Stimulated activated CD4-positive, alpha-beta T cell treated with anti-CD3 and anti-CD28 coated beads, Interleukin-4, amount 100 ng/mL, for 1 hour (primary cell): ENCODE results near the gene SHROOM3.
"Not testable (repeated sequence)": the region's sequence is repeated elsewhere in the genome, so short reads cannot be mapped to it uniquely, and the experiment has no call there.

Experiments
- DNase-seq: peaks from one replicate; pipeline ENCODE4 v3.0.0-alpha.2; 2020

The SHROOM3 gene

DNA sequence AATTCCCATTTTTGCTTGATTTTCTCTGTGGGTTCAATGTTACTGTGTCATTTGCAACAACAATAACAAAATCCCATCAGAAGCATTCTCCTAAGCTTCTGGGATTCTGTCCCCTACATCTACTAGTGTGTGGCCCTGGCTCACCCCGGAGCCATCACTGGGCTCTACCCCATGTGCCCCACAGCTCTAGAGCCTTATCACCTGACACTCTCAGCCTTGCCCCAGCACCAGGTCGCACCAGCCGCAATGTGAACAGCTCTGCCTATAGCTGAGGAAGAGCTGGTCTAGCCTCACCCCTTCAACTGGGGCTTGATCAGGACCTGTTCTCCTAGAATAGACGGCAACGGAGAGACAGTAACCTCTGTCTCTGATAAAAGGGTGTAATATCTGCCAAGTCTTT, 161.7 kb downstream of the SHROOM3 start:
- no peak for DNase-seq

DNA sequence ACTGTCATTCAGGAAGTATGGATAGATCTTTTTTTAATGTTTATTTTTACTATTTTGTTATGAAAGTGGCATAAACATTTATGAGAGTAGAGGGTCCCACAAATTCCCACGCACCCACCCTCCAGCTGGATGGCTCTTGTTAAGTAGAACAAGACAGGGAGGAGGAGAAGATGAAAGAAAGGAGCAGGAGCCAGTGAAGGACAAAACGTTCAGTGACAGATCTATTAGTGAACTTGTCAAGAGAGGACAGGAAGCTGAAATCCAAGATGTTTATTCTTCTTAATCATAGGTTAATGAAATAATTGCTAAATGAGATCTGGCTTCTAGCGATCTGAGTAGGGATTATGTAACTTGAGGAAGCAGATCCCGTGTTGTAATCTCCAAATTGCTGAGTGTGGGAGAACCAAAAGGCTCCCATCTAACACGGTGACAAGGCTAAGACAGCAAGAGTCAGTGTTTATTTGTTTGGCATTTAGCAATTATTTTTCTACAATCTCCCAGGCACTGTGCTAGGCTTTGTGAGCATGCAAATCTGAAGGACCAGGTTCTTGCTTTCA, 162.5 kb downstream of the SHROOM3 start:
- no peak for DNase-seq

DNA sequence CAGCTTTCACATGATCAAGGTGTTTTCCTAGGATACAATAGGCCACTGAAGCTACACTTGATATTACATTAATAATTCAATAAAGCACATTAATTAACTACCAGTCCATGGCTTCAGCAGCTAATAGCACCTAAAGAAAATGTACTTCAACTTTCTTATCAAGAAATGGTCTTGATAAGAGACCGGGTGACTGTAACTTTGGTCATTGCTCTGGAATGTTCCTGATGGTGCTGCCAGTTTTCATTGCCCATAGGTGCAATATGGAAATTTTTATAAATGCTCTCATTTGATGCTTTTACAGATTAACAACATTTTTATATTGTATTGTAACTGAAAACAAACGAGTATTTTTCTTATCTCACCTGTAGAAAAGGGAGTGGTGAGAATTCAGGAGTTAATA, 165.4 kb downstream of the SHROOM3 start:
- DNase-seq = no peak

DNA sequence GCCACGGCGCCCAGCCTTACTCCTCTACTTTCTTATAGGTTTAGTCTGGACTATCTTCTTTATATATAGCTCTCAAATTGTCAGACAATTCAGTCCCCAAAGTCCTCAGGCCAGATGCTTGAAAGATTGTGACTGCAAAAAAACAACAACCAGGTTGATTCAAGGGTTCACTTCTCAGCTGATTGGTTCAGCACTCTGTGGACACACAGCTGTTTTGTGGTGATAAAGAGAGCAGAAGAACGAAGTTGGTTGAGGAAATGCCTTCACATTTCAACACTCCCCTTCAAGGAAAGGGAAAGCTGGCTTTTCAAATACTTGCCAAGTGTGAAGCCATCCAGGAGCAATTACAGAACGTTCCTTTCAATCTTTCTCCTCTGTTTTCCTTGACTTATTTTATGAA, 166.8 kb downstream of the SHROOM3 start:
- no peak for DNase-seq

DNA sequence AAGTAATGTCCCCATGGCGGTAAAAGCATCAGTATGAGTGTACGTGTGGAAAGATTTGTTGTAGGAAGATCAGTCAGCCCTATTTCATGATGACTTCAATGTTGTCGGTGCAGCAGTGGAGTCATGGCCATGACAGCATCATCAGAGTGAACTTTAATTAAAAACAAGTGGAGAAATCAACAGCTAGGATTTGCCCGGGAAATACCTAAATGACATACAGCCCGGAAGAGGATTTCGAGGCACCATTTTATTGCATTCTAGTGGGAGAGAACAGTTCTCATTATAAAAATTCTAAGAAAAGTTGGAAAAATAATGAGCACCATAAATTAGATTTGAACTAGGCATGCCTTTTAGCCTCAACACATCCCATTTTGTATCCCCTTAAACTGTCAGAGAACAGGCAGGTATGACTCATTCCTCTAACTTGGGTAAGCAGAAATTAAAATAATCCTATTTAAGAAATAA, 170.1 kb downstream of the SHROOM3 start:
- DNase-seq = no peak

DNA sequence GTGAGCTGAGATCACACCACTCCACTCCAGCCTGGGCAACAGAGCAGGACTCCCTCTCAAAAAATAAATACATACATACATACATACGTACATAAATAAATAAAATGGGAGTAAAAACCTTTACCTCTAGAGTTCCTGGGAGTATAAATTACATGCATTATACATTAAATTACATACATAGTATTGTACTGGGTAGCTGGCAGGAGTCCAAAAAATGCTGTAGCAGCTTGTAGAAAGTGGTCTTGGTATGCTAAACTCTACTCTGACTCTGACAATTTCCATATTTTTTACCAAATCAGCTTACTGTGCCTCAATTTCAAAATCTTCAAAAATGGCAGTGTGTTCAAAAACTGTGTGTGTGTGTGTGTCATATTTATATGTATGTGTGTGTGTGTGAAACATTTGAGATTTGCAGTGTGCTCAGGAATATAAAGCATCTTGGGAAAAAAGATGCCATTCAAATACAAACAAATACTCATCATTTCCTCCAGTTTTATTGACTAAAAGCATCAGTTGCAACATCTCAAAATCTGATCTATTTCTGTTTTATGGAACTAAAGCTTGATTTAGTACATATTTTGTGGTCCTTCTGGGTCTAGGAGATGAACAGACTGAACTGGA, 171.7 kb downstream of the SHROOM3 start:
- no peak for DNase-seq

DNA sequence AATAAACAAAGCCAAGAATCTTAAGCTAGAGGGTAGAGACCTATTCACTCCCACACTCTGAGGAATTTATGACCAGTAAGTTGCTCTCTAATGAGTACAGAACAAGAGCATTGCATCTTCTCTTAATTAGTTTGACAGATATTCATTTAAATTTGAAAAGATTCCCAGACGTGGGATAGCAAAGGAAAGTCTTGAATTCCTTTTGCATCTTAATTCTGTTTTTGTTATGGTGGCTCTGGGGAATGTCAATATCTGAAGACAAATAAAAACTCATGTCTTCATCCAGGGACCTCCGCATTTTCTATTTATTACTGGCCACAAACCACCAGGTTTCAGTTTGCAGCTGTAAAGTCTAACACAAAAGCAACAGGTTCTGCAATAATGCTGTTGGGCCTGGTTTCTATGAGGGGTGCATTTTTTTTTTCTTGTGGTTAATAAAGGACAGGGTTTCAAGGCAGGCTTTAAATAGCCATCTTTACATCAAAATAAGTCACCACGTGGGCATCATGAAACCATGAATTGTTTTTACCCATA, 172.3 kb downstream of the SHROOM3 start:
- no peak for DNase-seq

DNA sequence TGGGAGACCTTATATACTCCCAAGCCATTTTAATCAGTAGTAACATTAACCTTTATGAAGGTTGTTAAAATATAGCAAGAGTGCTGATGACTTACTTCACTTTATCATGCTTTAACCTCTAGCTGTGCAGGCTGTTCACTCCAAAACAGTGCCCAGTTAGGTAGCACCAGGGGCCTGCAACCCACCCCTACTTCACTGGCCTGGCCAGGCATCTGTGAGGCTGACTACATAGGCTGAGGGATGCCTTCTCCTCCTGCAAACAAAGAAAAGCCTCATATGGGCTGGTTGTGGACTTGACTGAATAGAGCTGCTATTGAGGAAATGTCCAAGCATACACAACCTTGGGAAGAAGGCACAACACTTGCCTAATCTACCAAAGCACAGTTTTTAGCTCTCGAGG, 172.8 kb downstream of the SHROOM3 start:
- DNase-seq = no peak

DNA sequence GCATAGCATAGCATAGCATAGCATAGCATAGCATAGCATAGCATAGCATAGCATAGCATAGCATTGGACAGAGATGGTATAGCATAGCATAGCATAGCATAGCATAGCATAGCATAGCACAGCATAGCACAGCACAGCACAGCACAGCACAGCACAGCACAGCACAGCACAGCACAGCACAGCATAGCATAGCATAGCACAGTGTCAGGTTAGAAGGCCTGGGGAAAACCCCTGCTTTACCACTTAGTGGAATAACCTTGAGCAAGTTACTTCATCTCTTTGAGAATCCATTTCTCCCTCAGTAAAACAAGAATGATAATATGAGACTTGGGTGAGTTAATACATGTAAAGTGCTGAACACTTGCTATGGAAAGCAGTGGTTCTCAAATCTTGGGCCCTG, 173.5 kb downstream of the SHROOM3 start:
- DNase-seq = not testable (repeated sequence)

DNA sequence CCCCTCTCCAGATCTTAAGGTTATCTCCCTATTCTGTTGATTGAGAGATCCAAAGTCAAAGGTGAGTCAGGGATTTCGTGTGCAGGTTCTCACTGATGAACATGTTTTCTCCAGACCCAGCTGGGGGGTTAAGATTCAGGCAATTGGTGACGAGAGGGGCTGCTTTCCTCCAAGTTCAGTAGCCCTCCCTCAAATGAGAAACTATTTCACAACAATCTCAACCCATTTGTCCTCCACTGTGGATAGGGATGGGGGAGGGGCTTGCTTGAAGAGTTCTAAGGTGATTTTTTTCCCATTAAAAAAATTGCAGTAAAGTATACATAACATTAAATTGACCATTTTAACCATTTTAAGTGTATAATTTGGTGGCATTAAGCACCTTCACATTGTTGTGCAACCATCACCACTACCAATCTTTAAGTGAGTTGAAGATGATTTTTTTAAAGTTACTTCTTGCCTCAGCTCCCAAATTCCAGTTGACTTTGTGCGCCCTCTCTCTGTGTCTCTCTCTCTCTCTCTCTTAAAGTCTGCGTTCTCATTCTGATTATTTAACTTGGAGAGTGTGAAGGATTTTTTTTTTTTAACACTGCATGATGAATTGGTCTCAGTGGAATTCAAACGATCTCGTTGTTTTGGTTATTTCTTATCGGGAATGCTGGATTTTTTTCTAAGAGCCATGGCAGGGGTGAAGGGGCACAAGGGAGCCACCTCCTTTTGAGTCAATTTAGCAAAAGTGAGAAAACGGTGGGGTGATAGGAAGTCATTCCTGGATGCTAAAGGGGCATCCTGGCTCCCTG, 175.9 kb downstream of the SHROOM3 start:
- DNase-seq = no peak

DNA sequence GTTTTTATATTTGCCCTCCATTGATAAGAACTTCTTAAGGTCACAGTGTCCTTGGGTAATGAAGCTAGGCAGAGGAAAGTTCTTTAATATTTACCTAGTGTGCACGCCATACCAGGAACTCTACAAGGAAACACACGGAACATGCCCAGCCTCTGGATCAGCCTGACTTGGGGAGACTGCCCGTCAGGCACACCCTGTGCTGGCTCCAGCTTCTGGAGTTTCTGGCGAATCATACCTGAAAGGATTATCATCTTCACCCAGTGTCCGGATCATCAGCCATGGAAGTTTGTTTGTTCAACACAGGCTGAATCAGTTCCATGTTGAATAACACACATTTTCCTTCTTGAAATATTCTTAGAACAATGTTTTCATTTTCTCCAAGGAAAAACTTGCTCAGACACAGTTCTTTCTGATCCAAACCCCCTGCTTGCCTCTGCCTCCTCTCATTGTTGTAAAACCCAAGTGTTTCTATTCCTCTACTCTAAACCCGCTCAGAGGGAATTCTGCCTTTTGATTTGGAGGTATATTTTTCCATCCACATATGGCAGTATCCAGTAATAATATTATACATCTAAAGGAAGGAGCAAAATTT, 176.7 kb downstream of the SHROOM3 start:
- DNase-seq = no peak

DNA sequence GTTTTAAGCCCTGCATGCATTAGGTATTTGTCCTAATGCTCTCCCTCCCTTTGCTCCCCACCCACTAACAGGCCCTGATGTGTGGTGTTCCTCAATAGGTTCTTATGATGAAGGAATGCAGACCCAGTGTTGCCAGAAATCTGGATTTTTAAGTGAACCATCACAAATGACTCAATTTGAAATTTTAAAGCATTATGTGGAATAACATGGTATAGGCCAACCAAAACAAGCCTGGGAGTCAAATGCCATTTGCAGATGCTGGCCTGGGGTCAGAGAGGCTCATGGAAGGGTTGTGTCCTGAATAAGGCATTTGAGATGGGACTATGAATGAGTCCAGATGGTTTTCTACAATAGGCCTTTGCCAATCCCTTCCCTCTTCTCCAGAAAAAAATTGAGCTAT, 179.6 kb downstream of the SHROOM3 start:
- no peak for DNase-seq

DNA sequence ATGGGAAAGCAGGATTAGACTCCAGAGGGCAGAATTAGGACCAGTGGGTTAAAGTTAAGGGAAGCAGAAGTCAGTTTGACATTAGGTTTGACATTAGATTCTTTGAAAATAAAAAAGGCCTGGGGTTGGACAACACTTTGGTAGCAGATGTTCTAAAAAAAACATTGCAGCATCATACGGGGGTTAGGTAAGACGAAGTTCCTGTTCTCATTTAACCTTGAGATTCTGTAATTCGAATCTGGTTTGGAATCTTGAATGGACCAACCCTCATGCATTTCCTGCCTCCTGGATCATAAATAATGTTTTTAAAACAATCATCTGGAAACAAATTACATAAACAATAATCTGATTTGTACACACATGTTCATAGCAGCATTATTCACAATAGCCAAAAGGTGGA, 181.0 kb downstream of the SHROOM3 start:
- no peak for DNase-seq

DNA sequence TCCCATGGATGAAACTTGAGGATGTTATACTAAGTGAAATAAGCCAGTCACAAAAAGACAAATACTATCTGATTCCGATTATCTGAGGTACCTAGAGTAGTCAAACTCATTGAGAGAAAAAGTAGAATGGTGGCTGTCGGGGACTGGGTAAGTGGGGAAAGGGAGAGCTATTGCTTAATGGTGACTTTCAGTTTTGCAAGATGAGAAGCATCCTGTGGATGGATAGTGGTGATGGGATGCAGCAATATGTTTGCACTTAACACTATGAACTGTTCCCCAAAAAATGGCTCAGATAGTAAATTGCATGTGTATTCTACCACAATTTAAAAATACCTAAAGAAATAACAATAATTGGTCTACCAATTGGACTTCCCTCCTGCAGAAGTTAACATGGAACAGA, 181.5 kb downstream of the SHROOM3 start:
- no peak for DNase-seq

DNA sequence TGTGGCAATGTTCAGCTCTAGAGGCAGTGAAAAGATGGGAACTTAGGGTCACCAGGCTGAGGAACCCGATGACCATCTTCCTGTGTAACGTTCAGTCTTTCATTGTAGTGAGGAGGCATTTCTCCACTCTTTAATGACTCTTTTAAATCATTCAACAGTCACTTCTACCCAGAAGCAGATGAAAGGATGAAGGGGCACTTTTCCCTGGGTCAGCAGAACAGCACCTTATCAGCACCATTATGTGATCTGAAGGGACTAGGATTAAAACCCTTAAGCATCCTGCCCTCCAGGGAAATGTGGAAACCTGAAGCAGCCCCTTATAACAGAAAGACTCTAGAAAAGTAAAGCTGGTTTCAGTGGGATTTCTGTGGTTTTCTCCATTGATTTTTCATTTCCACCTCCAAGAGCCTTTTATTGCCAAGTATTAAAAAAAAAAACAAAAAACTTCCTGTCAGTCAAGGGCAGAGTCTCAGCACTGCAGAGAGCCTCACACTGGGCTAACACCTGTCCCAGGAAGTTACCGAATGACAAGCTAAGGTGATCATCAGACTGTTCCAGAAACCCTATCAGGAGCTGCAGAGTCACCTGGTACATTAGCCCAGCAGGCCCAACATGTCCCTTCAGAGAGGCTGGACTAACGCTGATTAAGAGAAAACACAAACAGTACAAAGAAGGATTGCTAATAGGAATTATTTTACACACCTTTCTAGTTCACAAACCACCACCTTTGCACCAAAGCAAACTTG, 185.9 kb downstream of the SHROOM3 start:
- no peak for DNase-seq

DNA sequence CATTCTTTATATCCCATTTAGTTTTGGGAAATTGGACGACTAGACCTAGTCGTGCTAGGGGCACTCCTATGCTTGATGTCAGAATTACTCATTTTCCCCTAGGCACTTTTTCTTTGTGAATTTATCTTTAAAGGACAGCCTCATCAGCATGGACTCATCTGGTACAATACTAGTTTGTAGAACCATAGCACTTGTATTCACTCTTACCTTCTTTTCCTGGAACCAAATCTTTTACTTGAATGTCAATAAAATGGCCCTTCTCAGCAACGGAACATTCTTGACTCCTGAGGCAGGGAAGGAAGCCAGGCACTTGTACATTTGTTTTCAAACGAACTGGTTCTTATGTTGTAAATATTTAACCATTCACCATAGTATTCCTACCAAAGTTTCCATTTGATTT, 187.1 kb downstream of the SHROOM3 start:
- no peak for DNase-seq

DNA sequence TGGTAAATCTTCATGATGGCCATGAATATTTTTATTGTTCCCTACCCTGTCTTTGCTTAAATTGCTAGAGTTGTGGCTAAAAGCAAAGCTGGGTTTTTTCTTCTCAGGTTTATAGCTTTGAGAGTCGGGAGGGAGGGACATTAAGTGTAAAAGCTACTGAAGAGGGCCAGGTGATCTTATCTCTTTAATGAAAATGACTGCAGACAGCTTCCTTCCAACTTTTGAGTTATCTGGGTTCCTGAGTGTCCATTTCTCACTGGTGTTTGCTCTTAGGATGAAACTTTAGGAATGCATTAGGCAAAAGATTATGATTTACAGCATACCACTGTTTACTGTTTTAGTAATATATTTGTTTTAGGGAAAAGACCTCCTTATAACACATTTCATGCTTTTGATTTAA, 187.7 kb downstream of the SHROOM3 start:
- no peak for DNase-seq

DNA sequence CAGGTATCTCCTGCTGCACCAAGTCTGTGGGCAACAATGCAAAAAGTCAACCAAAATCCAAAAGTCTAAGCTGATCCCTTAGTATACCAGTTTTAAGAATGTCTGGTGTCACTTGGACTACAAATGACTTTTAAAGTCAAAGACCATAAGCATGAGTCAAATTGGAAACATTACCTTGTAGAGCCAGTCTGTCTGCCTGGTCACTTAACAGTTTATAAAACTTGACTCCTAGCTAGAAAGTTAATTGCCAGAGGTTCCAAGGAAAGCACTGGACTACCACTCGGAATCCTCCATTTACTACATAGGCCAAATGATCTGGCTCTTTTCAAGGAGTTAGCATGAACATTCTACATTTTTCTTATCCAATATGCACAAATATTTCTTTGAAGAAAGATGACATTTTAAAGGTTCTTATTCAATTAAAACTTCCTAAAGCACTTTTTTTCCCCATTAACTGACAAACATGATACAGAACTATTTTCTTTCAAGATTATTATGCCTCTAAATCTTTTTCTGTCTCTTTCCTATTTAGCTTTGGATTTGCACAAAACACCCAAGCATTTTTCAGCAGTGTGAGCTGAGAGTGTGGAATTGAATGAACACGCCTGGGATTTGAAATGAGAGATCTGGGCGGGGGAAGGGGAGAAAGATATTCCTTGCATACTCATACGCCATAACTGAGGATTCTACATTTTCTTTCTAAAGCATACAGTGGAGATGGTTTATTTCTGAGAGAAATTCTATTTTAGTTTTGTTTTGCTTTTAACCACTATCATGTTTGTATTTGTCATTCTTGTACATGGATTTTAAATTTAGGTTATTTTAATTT, 188.4 kb downstream of the SHROOM3 start:
- DNase-seq = no peak

DNA sequence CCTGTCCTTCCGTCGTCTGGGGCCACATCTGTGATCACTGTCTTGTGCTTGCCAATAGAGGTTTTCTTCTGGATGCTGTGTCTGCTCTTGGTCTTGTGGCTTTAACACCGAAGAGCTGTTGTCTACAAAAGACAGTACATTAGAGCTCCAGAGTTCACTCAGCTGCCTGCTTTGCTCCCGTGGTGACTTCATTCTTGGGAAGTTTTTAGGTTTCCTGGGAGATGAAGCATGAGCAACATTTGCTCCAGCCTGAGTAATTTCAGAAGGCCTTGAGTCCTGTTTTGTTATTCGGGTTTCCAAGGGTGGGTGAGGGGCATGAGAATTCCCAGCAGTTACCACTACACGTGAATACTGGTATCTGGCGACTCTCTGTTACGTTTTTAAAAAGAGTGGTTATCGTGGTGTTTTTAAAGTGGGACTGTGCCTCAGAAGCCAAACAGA, 189.2 kb downstream of the SHROOM3 start:
- DNase-seq = no peak

DNA sequence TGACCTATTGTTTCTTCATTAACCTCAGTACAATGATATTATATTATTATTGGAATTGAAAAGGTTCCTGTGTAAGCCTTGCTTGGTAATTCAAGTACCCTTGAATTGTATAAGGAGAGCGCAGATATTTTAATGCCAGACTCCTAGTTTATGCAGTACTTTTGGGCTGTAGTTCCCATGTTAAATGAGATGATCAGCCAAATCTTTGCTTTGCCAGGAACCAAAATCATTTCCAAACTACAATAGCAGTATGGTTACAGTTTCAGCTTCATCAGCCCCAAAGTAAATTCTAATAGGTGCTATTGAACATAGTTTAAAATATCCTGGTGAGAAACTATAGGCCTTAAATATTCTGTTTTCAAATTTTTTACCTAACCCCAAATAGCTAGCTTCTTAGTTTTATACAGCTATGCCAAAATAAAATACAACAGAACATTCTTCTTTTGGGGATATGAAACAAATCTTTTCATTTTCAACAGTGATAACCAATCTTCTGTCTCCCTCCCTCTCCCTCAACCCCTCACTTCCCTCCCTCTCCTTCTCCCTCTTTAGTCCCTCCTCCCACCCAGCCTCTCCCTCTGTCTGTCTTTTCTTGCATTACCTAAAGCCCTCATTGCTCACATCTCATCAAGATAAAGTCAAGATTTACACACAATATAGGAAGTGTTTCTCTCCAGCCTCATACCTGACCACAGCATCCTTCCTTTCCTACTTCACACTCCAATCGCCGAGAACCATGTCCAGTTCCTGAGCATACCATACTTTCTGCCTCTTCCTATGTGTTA, 190.1 kb downstream of the SHROOM3 start:
- no peak for DNase-seq
